Fibroblast of lung (primary cell): ENCODE measurements around the gene DUSP1.

Experiments used
- CTCF ChIP-seq, 2 donors: IDR thresholded peaks in 1 of 2; conservative IDR thresholded peaks in 1 of 2; 1 replicate in 1 of 2; 2 replicates in 1 of 2; pipeline ENCODE4 v1.5.1; 2011 to 2012; ENCODE audit warnings: low read length in 2 of 2, control low read depth in 1 of 2, inconsistent platforms in 1 of 2, low read depth in 1 of 2, mild to moderate bottlenecking in 1 of 2
- EZH2 ChIP-seq: IDR thresholded peaks from 2 replicates; pipeline ENCODE4 v1.5.1; 2012; ENCODE audit warnings: low read length, control low read depth, mild to moderate bottlenecking; ENCODE audit errors: missing control alignments

- TF ChIP-seq CTCF (conservative IDR thresholded peaks at IDR 0.05 in 1 of 2, IDR thresholded peaks at IDR 0.05 in 1 of 2; ENCODE audit: low read depth in 1 of 2, low read length in 2 of 2) (no peak), EZH2 (no peak)
Observed at GRCh38 chr5:172768098-172768572, 2.9 kb downstream of the DUSP1 start.
